ENCODE measurements around the gene ABCA1. TPM values are rescaled to one million over a fixed set of nuclear protein-coding genes. Genes with fewer than 3 reads are reported as not detected.

ABCA1 gene
- total RNA-seq, 4 donors from 2014 or later: 18.3 to 59.8 (median 35.0) TPM

DNA sequence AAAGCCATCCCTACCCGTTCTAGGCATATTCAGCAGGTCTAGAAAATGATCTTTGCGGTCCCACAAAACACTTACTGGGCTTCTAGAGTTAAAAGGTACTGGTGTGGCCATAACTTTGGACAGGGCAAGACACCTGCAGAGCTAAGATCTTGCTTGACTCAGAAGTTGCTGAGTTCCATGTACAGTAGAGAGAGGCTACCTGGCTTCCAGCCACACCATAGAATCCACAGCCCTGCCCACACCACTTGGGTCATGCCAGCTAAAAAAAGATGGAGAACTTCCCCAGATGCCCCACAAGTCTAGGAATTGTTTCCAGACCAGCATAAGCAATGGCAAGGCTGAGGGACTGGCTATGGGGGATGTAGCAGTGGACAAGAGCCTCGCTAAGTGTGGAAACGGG, 52.1 kb downstream of the ABCA1 start:
- H3K4me3 ChIP-seq (replicated peaks in 1 of 3): no peak overlapping the region
- no peaks in the 10 kb centered on the region for H3K9me3 ChIP-seq
- intact Hi-C loops (cut with DNase I): no loop called here
- peaks cover 4 to 17% of the 10 kb centered on the region in 2 donors for H3K4me1 ChIP-seq
- TF ChIP-seq POLR2A (IDR thresholded peaks at IDR 0.05) (no peak), CTCF (IDR thresholded peaks at IDR 0.05) (no peak)
- no peak for DNase-seq
- H3K27me3 ChIP-seq: no peaks in the 10 kb centered on the region
- WGBS, 2 donors: 96 to 98% methylated on average over 4 of the region's 4 CpGs
- H3K27ac ChIP-seq: no peak overlapping the region
- H3K36me3 ChIP-seq: peaks cover 0 to 8% of the 10 kb centered on the region in 2 donors

DNA sequence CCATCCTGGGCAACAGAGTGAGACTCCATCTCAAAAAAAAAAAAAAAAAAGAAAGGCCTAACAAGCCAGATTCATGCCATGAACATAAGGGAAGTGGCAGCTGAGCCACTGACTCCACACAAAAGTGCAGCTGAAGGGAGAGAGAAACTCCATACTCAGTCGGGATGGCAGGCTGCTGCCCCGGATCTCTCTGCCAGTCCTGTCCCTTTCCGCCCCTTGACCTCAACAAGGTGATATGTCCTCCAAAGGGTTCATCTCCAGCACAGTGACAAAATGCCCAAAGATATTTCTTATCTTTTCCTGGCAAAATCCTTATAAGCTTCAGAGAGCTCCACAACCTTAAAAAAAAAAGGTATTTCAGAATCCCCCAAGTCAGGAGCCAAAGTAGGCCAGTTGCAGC, 52.6 kb downstream of the ABCA1 start:
- WGBS, 2 donors: 90 to 94% methylated on average over 3 of the region's 3 CpGs
- Histone ChIP-seq H3K27me3 (no peaks in the 10 kb centered on the region), H3K27ac (no peak overlapping the region), H3K4me1 (peaks cover 4 to 22% of the 10 kb centered on the region in 2 donors), H3K9me3 (no peaks in the 10 kb centered on the region), H3K36me3 (peaks cover 0 to 3% of the 10 kb centered on the region in 2 donors), H3K4me3 (replicated peaks in 1 of 3) (no peak overlapping the region)
- DNase-seq: no peak
- intact Hi-C loops (cut with DNase I): no loop called here
- TF ChIP-seq POLR2A (IDR thresholded peaks at IDR 0.05) (no peak), CTCF (IDR thresholded peaks at IDR 0.05) (no peak)

- Histone ChIP-seq H3K27me3 (no peaks in the 10 kb centered on the region), H3K36me3 (peaks cover 0 to 3% of the 10 kb centered on the region in 2 donors), H3K9me3 (no peaks in the 10 kb centered on the region), H3K4me1 (peaks cover 23 to 40% of the 10 kb centered on the region in 2 donors), H3K4me3 (replicated peaks in 1 of 3) (no peak overlapping the region), H3K27ac (peak overlapping the region in 2 of 3 donors; percentile 49)
- DNase-seq: no peak
- 62 to 82% methylated on average over 3 of the region's 3 CpGs for WGBS, 2 donors
- no peak for TF ChIP-seq POLR2A (IDR thresholded peaks at IDR 0.05)
- no peak for TF ChIP-seq CTCF (IDR thresholded peaks at IDR 0.05)
- intact Hi-C loops (cut with DNase I): no loop called here
Observed at GRCh38 chr9:104873489-104873850, 54.5 kb downstream of the ABCA1 start.

GRCh38 chr9:104872656-104873488, 55.1 kb downstream of the ABCA1 start:
- H3K27me3 ChIP-seq: no peaks in the 10 kb centered on the region
- DNase-seq: peak; percentile 38 to 41
- WGBS, 2 donors: 80% methylated on average over 6 of the region's 6 CpGs
- H3K4me1 ChIP-seq: peaks cover 29 to 46% of the 10 kb centered on the region in 2 donors
- no peak for TF ChIP-seq CTCF (IDR thresholded peaks at IDR 0.05)
- TF ChIP-seq POLR2A (IDR thresholded peaks at IDR 0.05): no peak
- peak overlapping the region in 1 of 3 donors; percentile 49 for H3K27ac ChIP-seq
- no peak overlapping the region for H3K4me3 ChIP-seq (replicated peaks in 1 of 3)
- H3K9me3 ChIP-seq: no peaks in the 10 kb centered on the region
- H3K36me3 ChIP-seq: peaks cover 0 to 3% of the 10 kb centered on the region in 2 donors
- intact Hi-C loops (cut with DNase I): no loop called here

GRCh38 chr9:104871961-104872527, 55.9 kb downstream of the ABCA1 start:
- peaks cover 0 to 3% of the 10 kb centered on the region in 2 donors for H3K36me3 ChIP-seq
- no peak overlapping the region for H3K4me3 ChIP-seq (replicated peaks in 1 of 3)
- intact Hi-C loops (cut with DNase I): no loop called here
- H3K9me3 ChIP-seq: no peaks in the 10 kb centered on the region
- peaks cover 31 to 51% of the 10 kb centered on the region in 2 donors for H3K4me1 ChIP-seq
- H3K27ac ChIP-seq: no peak overlapping the region
- TF ChIP-seq CTCF (IDR thresholded peaks at IDR 0.05): no peak
- TF ChIP-seq POLR2A (IDR thresholded peaks at IDR 0.05): no peak
- no peaks in the 10 kb centered on the region for H3K27me3 ChIP-seq
- WGBS, 2 donors: 87 to 95% methylated on average over 5 of the region's 5 CpGs
- DNase-seq: no peak
